ENCODE data around the gene ZC3H7B. TPM values are rescaled to one million over a fixed set of nuclear protein-coding genes. Genes with fewer than 3 reads are reported as not detected.
"Not testable (repeated sequence)": the region's sequence is repeated elsewhere in the genome, so short reads cannot be mapped to it uniquely, and the experiment has no call there.

The ZC3H7B gene
- total and polyA plus RNA-seq, 7 donors = 13.2 to 43.3 (median 24.3) TPM

DNA sequence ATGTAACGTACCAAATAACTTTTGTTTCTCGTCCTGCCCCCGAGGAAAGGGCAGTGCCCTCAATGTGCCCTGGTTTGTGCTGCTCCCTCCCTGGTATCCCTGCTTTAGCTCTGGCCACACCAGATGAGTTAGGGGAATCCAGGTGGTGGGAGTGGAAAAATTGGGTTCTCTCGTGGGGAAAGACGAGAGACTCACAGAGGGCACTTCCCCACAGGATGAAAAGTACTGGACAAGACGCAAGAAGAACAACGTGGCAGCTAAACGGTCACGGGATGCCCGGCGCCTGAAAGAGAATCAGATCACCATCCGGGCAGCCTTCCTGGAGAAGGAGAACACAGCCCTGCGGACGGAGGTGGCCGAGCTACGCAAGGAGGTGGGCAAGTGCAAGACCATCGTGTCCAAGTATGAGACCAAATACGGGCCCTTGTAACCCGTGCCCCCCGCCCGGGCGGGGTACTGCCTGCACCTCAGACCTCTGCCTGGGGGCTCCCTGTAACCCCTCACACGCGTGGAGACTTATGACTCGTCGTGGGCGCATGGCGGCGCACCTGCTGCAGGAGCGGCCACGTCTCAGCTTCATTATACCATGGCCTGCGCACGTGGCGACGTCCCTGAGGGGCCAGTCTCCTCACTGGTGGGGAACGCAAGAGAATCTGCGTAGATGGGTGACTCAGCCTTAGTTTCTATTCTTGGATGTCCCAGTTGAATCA lies 94.4 kb downstream of the ZC3H7B start:
- Histone ChIP-seq H3K9me3 (no peaks in the 10 kb centered on the region), H3K27me3 (no peaks in the 10 kb centered on the region), H3K36me3 (peaks cover 33 to 84% (median 55%) of the 10 kb centered on the region in 4 donors), H3K27ac (peak overlapping the region in 3 of 4 donors; percentile 13 to 81 (median 40)), H3K4me3 (no peak overlapping the region), H3K4me1 (peaks cover 0 to 11% (median 2%) of the 10 kb centered on the region in 4 donors)
- intact Hi-C loops (cut with DNase I) = no loop called here
- DNase-seq = no peak
- 95% methylated on average over 37 of the region's 37 CpGs for WGBS, 2 donors
- no peak for TF ChIP-seq EP300 (IDR thresholded peaks at IDR 0.05)
- no peak for TF ChIP-seq POLR2A (IDR thresholded peaks at IDR 0.05)
- TF ChIP-seq, protein P1, sequence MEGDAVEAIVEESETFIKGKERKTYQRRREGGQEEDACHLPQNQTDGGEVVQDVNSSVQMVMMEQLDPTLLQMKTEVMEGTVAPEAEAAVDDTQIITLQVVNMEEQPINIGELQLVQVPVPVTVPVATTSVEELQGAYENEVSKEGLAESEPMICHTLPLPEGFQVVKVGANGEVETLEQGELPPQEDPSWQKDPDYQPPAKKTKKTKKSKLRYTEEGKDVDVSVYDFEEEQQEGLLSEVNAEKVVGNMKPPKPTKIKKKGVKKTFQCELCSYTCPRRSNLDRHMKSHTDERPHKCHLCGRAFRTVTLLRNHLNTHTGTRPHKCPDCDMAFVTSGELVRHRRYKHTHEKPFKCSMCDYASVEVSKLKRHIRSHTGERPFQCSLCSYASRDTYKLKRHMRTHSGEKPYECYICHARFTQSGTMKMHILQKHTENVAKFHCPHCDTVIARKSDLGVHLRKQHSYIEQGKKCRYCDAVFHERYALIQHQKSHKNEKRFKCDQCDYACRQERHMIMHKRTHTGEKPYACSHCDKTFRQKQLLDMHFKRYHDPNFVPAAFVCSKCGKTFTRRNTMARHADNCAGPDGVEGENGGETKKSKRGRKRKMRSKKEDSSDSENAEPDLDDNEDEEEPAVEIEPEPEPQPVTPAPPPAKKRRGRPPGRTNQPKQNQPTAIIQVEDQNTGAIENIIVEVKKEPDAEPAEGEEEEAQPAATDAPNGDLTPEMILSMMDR (IDR thresholded peaks at IDR 0.05) = no peak
- no peak for TF ChIP-seq POLR2AphosphoS5 (IDR thresholded peaks at IDR 0.05)

- Histone ChIP-seq H3K4me3 (no peak overlapping the region), H3K27me3 (no peaks in the 10 kb centered on the region), H3K4me1 (peaks cover 0 to 19% (median 10%) of the 10 kb centered on the region in 4 donors), H3K27ac (peak overlapping the region in 1 of 4 donors; percentile 25), H3K9me3 (no peaks in the 10 kb centered on the region), H3K36me3 (peaks cover 33 to 68% (median 47%) of the 10 kb centered on the region in 4 donors)
- intact Hi-C loops (cut with DNase I) = no loop called here
- DNase-seq = no peak
- TF ChIP-seq, protein P1 (IDR thresholded peaks at IDR 0.05) = no peak
- TF ChIP-seq POLR2A (IDR thresholded peaks at IDR 0.05) (no peak), EP300 (IDR thresholded peaks at IDR 0.05) (no peak), POLR2AphosphoS5 (IDR thresholded peaks at IDR 0.05) (no peak)
- WGBS, 2 donors = 22 to 76% methylated on average over 19 of the region's 19 CpGs
Measured at GRCh38 chr22:41397143-41397811, 96.0 kb downstream of the ZC3H7B start.

GRCh38 chr22:41398921-41399320 lies 97.6 kb downstream of the ZC3H7B start:
- no peak for DNase-seq
- Histone ChIP-seq H3K27ac (no peak overlapping the region), H3K27me3 (no peaks in the 10 kb centered on the region), H3K4me3 (no peak overlapping the region), H3K4me1 (peaks cover 0 to 29% (median 19%) of the 10 kb centered on the region in 4 donors), H3K9me3 (no peaks in the 10 kb centered on the region), H3K36me3 (peaks cover 32 to 60% (median 45%) of the 10 kb centered on the region in 4 donors)
- TF ChIP-seq POLR2AphosphoS5 (IDR thresholded peaks at IDR 0.05) (no peak), POLR2A (IDR thresholded peaks at IDR 0.05) (no peak), EP300 (IDR thresholded peaks at IDR 0.05) (no peak)
- TF ChIP-seq, protein P1 (IDR thresholded peaks at IDR 0.05) = no peak
- intact Hi-C loops (cut with DNase I) = no loop called here
- 90 to 94% methylated on average over 8 of the region's 8 CpGs for WGBS, 2 donors

DNA sequence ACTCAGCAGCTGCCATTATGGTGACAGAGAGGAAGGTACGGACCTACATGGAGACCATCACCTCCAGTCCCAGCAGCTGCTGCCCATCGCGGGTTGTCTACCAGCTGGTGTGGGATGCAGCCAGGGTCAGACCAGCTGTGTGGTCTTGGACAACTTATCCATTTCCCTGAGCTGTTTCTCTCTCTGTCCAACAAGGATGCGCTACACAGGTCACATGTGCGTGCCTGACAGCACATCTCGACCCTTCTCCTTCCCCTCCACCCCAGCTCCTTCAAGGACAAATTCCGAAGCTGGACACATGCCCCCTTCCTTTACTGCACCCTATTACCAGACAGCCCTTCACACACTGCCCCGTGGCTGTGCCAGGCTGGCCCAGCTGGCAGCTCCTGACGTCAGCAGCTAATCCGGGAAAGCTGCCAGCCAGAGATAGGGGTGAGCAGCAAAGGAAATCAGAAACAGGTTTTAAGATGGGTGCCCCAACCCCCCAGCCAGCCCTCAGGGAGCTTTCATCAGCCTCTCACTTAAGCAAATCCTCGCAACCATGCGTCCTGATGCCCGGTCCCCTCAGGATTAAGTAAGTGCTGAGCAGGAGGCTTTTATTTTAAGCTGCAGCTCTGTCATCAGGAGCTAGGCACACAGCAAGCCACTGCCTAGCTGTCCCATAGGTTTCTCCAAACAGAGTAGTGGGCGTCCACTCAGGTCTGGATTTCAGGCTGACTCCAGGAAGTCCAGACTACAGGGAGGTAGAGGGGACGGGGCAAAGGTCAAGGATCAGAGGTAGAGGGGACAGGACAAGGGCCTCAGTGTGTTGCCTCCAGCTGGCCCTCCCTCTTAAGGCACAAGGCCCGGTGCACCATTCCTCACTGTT lies 100.7 kb downstream of the ZC3H7B start:
- Histone ChIP-seq H3K27ac (peak overlapping the region; percentile 45 to 73 (median 70)), H3K4me3 (no peak overlapping the region), H3K9me3 (no peaks in the 10 kb centered on the region), H3K36me3 (peaks cover 5 to 29% (median 14%) of the 10 kb centered on the region in 4 donors), H3K4me1 (peaks cover 0 to 30% (median 22%) of the 10 kb centered on the region in 4 donors), H3K27me3 (no peaks in the 10 kb centered on the region)
- 11 to 48% methylated on average over 16 of the region's 16 CpGs for WGBS, 2 donors
- TF ChIP-seq EP300 (IDR thresholded peaks at IDR 0.05) (peak in 1 of 4 donors; percentile 32), POLR2A (IDR thresholded peaks at IDR 0.05) (no peak), POLR2AphosphoS5 (IDR thresholded peaks at IDR 0.05) (peak in 3 of 4 donors; percentile 47 to 55 (median 55))
- TF ChIP-seq, protein P1 (IDR thresholded peaks at IDR 0.05) = peak in 1 of 4 experiments; percentile 8
- intact Hi-C loops (cut with DNase I) = loop anchor here (2.0 to 10.0 kb wide), 4 partner anchors 19 to 193 kb away; partner anchors contain the start of gene TOB2
- peak; percentile 92 for DNase-seq

- not testable (repeated sequence) for H3K9me3 ChIP-seq, H3K27me3 ChIP-seq, H3K4me3 ChIP-seq, DNase-seq
- peaks cover 0 to 30% (median 22%) of the 10 kb centered on the region in 4 donors for H3K4me1 ChIP-seq
- 90 to 93% methylated on average over 14 of the region's 14 CpGs for WGBS, 2 donors
- peak overlapping the region; percentile 31 to 73 (median 70) for H3K27ac ChIP-seq
- intact Hi-C loops (cut with DNase I) = loop anchor here (2.0 to 10.0 kb wide), 4 partner anchors 20 to 192 kb away; partner anchors contain the start of gene TOB2
- H3K36me3 ChIP-seq = peaks cover 0 to 20% (median 6%) of the 10 kb centered on the region in 4 donors
Measured at GRCh38 chr22:41402851-41403250, 101.5 kb downstream of the ZC3H7B start.
